Endothelial cell (in vitro differentiated cells): ENCODE results near the gene CNOT1. TPM values are rescaled to one million over a fixed set of nuclear protein-coding genes. Genes with fewer than 3 reads are reported as not detected.
"Not testable (repeated sequence)": the region's sequence is repeated elsewhere in the genome, so short reads cannot be mapped to it uniquely, and the experiment has no call there.

Experiments
- DNase-seq: peaks from one replicate; pipeline ENCODE4 v3.0.0; 2021; ENCODE audit warnings: low spot score
- H3K27ac Mint-ChIP-seq: one replicate; pipeline ENCODE4 v1.8.0; 2021; ENCODE audit warnings: mixed read lengths, inconsistent platforms; ENCODE audit not compliant: unreplicated experiment
- H3K27me3 Mint-ChIP-seq: one replicate; pipeline ENCODE4 v1.8.0; 2021; ENCODE audit warnings: mild to moderate bottlenecking, moderate library complexity, mixed read lengths, inconsistent platforms; ENCODE audit not compliant: unreplicated experiment
- H3K36me3 Mint-ChIP-seq: one replicate; pipeline ENCODE4 v1.8.0; 2021; ENCODE audit warnings: mild to moderate bottlenecking, low read depth, mixed read lengths, inconsistent platforms; ENCODE audit not compliant: unreplicated experiment
- H3K4me1 Mint-ChIP-seq: one replicate; pipeline ENCODE4 v1.8.0; 2021; ENCODE audit warnings: mild to moderate bottlenecking, mixed read lengths, inconsistent platforms; ENCODE audit not compliant: unreplicated experiment
- H3K4me3 Mint-ChIP-seq: one replicate; pipeline ENCODE4 v1.8.0; 2021; ENCODE audit warnings: mild to moderate bottlenecking, mixed read lengths, inconsistent platforms; ENCODE audit not compliant: unreplicated experiment
- H3K9me3 Mint-ChIP-seq: one replicate; pipeline ENCODE4 v1.8.0; 2021; ENCODE audit warnings: mixed read lengths, inconsistent platforms; ENCODE audit not compliant: unreplicated experiment
- total RNA-seq: library from RNA; stranded (reverse); fragmentation: NEBNext Ultra II Directional; extraction: Animal tissue kit (Norgen Biotek cat#: 25700); gene quantifications from one replicate; pipeline ENCODE4 v1.2.1, GENCODE V29; 2021; ENCODE audit not compliant: unreplicated experiment
- TF ChIP-seq, protein P1 (sequence below): fragments of 200-600 bp; sonication (generic); IDR thresholded peaks from one replicate; pipeline ENCODE4 v1.5.0; 2021; ENCODE audit warnings: antibody characterized with exemption; ENCODE audit not compliant: unreplicated experiment

Gene CNOT1
- total RNA-seq, 1 donor from 2014 or later: 152 TPM

DNA sequence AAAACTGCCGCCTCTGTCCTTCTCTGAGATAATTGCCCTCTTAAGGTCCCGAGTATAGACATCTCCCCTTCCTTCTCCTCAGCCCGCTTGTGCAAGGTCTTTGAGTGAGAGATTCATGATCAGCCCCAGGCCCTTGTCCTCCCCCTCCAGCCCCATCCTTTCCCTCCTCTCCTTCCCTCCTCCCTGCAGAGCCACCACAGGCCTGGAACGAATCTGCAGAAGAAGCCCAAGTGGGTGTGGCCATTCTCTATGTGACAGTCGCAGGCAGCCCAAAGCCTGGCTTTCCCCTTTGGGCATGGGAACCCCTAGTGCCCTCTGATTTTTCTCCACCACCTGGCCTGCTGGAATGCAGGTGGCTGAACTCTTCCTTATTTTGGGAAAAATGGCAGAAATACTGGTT, 136.9 kb downstream of the CNOT1 start:
- Mint-ChIP-seq H3K9me3 (no peaks in the 10 kb centered on the region), H3K36me3 (no peaks in the 10 kb centered on the region), H3K27me3 (peaks cover 24% of the 10 kb centered on the region), H3K4me3 (no peak overlapping the region), H3K27ac (no peak overlapping the region), H3K4me1 (no peaks in the 10 kb centered on the region)
- no peak for DNase-seq
- TF ChIP-seq, protein P1, sequence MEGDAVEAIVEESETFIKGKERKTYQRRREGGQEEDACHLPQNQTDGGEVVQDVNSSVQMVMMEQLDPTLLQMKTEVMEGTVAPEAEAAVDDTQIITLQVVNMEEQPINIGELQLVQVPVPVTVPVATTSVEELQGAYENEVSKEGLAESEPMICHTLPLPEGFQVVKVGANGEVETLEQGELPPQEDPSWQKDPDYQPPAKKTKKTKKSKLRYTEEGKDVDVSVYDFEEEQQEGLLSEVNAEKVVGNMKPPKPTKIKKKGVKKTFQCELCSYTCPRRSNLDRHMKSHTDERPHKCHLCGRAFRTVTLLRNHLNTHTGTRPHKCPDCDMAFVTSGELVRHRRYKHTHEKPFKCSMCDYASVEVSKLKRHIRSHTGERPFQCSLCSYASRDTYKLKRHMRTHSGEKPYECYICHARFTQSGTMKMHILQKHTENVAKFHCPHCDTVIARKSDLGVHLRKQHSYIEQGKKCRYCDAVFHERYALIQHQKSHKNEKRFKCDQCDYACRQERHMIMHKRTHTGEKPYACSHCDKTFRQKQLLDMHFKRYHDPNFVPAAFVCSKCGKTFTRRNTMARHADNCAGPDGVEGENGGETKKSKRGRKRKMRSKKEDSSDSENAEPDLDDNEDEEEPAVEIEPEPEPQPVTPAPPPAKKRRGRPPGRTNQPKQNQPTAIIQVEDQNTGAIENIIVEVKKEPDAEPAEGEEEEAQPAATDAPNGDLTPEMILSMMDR: no peak

DNA sequence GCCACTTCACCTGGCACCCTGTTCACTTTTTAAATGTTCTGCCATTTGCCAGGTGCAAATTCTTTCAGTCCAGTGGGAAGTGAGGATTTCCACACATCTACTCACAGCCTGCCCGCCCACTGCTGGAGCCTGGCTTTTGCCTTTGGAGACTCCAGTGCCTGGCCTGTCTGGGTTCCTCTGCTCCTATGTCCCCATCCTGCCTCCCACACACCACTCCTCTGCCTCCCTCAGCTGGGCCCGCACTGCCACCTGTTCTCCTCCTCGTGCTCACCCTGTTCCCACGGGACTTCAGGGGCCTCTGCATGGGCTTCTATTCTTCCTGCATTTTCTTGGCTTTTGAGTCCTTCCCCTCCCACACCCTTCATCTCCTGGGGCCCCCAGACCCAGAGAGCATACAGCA, 137.6 kb downstream of the CNOT1 start:
- Mint-ChIP-seq H3K27me3 (peaks cover 19% of the 10 kb centered on the region), H3K27ac (no peak overlapping the region), H3K4me3 (no peak overlapping the region), H3K9me3 (no peaks in the 10 kb centered on the region), H3K36me3 (no peaks in the 10 kb centered on the region), H3K4me1 (no peaks in the 10 kb centered on the region)
- no peak for DNase-seq
- TF ChIP-seq, protein P1: no peak

DNA sequence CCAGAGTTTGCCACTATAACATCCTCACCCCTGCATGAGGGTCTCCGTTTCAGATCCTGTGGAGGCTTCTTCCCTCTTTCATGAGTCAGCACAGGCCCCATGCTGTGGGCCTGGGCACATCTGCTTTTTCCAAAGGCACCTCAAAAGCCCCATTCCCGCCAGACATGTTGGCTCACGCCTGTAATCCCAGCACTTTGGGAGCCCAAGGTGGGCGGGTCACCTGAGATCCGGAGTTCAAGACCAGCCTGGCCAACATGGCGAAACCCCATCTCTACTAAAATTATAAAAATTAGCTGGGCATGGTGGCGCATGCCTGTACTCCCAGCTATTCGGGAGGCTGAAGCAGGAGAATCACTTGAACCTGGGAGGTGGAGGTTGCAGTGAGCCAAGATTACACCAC, 139.1 kb downstream of the CNOT1 start:
- not testable (repeated sequence) for H3K9me3 Mint-ChIP-seq, H3K4me3 Mint-ChIP-seq, H3K36me3 Mint-ChIP-seq, DNase-seq, H3K4me1 Mint-ChIP-seq, H3K27ac Mint-ChIP-seq
- H3K27me3 Mint-ChIP-seq: peaks cover 16% of the 10 kb centered on the region

DNA sequence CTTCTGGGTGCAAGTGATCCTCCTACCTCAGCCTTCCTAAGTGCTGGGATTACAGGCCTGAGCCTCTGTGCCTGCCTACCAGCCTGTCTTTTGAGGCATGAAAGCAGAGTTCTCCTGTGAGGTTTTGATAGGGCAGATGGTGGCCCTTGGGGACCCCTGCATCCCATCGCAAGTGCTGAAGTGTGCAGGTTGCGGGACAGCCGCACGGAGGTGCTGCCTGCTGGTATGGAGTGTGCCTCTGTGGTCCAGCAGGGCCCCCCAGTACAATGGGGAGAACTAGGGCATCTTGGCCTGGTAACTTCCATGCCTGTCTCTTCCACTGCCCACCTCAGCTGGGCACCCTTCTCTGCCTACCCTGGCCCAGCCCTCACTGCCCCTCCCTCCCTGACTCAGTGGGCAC, 139.6 kb downstream of the CNOT1 start:
- Mint-ChIP-seq H3K27me3 (peaks cover 16% of the 10 kb centered on the region), H3K9me3 (no peaks in the 10 kb centered on the region), H3K4me1 (no peaks in the 10 kb centered on the region), H3K36me3 (no peaks in the 10 kb centered on the region), H3K27ac (no peak overlapping the region), H3K4me3 (no peak overlapping the region)
- TF ChIP-seq, protein P1: no peak
- DNase-seq: no peak

DNA sequence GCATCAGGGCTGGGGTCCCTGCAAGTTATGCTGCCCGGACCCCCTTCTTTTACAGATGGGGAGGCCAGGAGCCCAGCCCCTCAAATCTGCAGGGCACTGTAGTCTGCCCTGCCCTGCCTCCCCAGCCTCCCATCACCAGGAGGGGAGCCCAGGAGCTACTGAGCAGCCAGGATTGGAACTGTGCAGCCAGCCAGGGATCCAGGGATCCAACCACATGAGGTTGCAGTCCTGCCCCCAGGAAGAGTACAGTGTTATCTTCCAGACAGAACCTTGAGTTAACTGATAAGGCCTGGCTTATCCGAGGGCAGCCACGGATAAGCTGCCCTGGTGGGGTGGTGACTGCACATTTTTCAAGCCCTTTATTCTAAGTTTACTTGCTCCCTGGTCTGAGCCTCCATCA, 141.1 kb downstream of the CNOT1 start:
- H3K27ac Mint-ChIP-seq: no peak overlapping the region
- TF ChIP-seq, protein P1: no peak
- H3K9me3 Mint-ChIP-seq: no peaks in the 10 kb centered on the region
- no peaks in the 10 kb centered on the region for H3K4me1 Mint-ChIP-seq
- H3K36me3 Mint-ChIP-seq: no peaks in the 10 kb centered on the region
- H3K4me3 Mint-ChIP-seq: no peak overlapping the region
- H3K27me3 Mint-ChIP-seq: peaks cover 12% of the 10 kb centered on the region
- no peak for DNase-seq
